Cardiac atrium fibroblast (primary cell): ENCODE results near the gene ORC4. TPM values are rescaled to one million over a fixed set of nuclear protein-coding genes. Genes with fewer than 3 reads are reported as not detected.

Experiments
- total RNA-seq: library from RNA; depleted of rRNA; stranded (reverse); fragments of >200 nt; gene quantifications from 2 replicates; pipeline ENCODE4 v1.2.3, GENCODE V29; 2015

The ORC4 gene
- 24.7 and 45.4 TPM in 2 replicates for total RNA-seq

GRCh38 chr2:148020111-148021058, at the start of gene ORC4:
Gene ORC4, minus strand, starts transcription at chr2:148020737. Its CDS starts 44,779 bp downstream, at chr2:147975958.

GRCh38 chr2:148021059-148021861, 723 bp upstream of the ORC4 start, which contains the start of gene MBD5:
Gene MBD5, plus strand, starts transcription at chr2:148021091.

Other genes with a start within 250 kb of the ORC4 start
- gene ACVR2A, start 175.7 kb downstream of the ORC4 start, total RNA-seq, result 6.3 and 12.3 TPM in 2 replicates
- 19.4 and 35.6 TPM in 2 replicates for gene MBD5, start 354 bp upstream of the ORC4 start, total RNA-seq